ENCODE measurements around the gene DNAAF5. TPM values are rescaled to one million over a fixed set of nuclear protein-coding genes. Genes with fewer than 3 reads are reported as not detected.

The DNAAF5 gene
- total and polyA plus RNA-seq, 9 of the 15 experiments (the other 6 are each of a cell fraction or from before 2014, with no cell fraction given) = 3.1 to 69.7 (median 19.1) TPM

DNA sequence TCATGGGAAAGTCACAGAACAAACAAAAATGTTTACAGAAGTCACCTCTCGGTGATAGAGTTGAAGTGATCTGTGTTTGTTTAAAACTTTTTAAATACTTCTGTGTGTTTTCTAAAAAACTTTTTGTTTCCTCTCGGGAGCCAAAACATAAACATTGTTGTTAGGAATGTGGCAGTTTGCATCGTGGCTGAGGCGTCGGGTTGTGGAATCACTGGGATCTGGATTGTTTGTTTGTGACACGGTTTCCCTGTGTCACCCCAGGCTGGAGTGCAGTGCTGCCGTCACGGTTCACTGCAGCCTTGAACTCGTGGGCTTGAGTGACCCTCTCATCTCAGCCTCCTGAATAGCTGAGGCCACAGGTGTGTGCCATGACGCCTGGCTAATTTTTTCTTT lies 76.7 kb downstream of the DNAAF5 start:
- in situ Hi-C loops (cut with MboI) (no loop called here), intact Hi-C loops (cut with micrococcal nuclease) (no loop called here)
- TF ChIP-seq, protein P1, sequence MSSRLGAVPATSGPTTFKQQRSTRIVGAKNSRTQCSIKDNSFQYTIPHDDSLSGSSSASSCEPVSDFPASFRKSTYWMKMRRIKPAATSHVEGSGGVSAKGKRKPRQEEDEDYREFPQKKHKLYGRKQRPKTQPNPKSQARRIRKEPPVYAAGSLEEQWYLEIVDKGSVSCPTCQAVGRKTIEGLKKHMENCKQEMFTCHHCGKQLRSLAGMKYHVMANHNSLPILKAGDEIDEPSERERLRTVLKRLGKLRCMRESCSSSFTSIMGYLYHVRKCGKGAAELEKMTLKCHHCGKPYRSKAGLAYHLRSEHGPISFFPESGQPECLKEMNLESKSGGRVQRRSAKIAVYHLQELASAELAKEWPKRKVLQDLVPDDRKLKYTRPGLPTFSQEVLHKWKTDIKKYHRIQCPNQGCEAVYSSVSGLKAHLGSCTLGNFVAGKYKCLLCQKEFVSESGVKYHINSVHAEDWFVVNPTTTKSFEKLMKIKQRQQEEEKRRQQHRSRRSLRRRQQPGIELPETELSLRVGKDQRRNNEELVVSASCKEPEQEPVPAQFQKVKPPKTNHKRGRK (tag; IDR thresholded peaks at IDR 0.05) = peak; percentile 43; the same call in 1 of the 2 replicates
- TF ChIP-seq, protein P2, sequence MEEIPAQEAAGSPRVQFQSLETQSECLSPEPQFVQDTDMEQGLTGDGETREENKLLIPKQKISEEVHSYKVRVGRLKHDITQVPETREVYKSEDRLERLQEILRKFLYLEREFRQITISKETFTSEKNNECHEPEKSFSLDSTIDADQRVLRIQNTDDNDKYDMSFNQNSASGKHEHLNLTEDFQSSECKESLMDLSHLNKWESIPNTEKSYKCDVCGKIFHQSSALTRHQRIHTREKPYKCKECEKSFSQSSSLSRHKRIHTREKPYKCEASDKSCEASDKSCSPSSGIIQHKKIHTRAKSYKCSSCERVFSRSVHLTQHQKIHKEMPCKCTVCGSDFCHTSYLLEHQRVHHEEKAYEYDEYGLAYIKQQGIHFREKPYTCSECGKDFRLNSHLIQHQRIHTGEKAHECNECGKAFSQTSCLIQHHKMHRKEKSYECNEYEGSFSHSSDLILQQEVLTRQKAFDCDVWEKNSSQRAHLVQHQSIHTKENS (CRISPR knock-in tag; IDR thresholded peaks at IDR 0.05) = no peak
- no peak for TF ChIP-seq PHB2 (IDR thresholded peaks at IDR 0.05; ENCODE audit: low read depth)
- no peak for TF ChIP-seq CCNT2 (IDR thresholded peaks at IDR 0.05; ENCODE audit: borderline replicate concordance, extremely low read depth, insufficient read length, low read depth, low read length)
- Histone ChIP-seq H3K79me2 (ENCODE audit: control insufficient read depth, insufficient read depth, low read length) (no peaks in the 10 kb centered on the region), H3K27me3 (ENCODE audit: control insufficient read depth in 2 of 2, insufficient read depth in 2 of 2, low read length in 2 of 2) (no peaks in the 10 kb centered on the region), H2AFZ (ENCODE audit: low read depth, low read length) (no peak overlapping the region), H3K9ac (ENCODE audit: insufficient read depth in 1 of 2, low read depth in 2 of 2, low read length in 2 of 2) (no peak overlapping the region), H4K20me1 (replicated peaks; ENCODE audit: control insufficient read depth, insufficient read depth, low read length) (no peaks in the 10 kb centered on the region), H3K4me2 (ENCODE audit: insufficient read depth, low read length) (no peak overlapping the region), H3K27ac (ENCODE audit: extremely low read depth, low read depth, low read length) (no peak overlapping the region), H3K4me3 (no peak overlapping the region), H3K9me3 (replicated peaks; ENCODE audit: control insufficient read depth, insufficient read depth, low read depth, low read length) (no peaks in the 10 kb centered on the region; the same call in 1 of the 2 replicates), H3K4me1 (replicated peaks in 1 of 2; ENCODE audit: control insufficient read depth in 2 of 2, insufficient read depth in 2 of 2, low read length in 2 of 2) (peaks cover 0 to 4% of the 10 kb centered on the region in 2 experiments; a peak in 2 of 5 replicates), H3K36me3 (ENCODE audit: control insufficient read depth, insufficient read depth, low read length) (no peaks in the 10 kb centered on the region), H3K9me1 (ENCODE audit: control insufficient read depth, insufficient read depth, low read length) (no peaks in the 10 kb centered on the region)
- 22% methylated on average over 10 of the region's 10 CpGs for WGBS (ENCODE audit: insufficient coverage, low coverage, missing lambda C conversion rate)
- BruUV-seq (replicated peaks) = no TSS peak
- CTCF ChIA-PET (ENCODE audit: low intra/inter-chr PET ratio) = no interaction called here
- POLR2A ChIA-PET = interaction anchor here (0.5 kb wide), 1 partner anchor 365 kb away, joined by 3 read pairs; no protein-coding TSS in a partner anchor
- ATAC-seq = no peak
- no peak for DNase-seq (ENCODE audit: extremely low read depth in 1 of 4, low spot score in 3 of 4)
- FAIRE-seq = no peak

All from K562 (cell line).